Measurements from ENCODE around the gene RFX2.

The RFX2 gene

GRCh38 chr19:5960005-5961001 lies 150.0 kb downstream of the RFX2 start:
- peak; percentile 37; the same call in 2 of the 3 replicates for ATAC-seq
- TF ChIP-seq PPARA (CRISPR knock-in tag; IDR thresholded peaks at IDR 0.05; ENCODE audit: borderline replicate concordance), result no peak
- TF ChIP-seq ZNF565 (CRISPR knock-in tag; conservative IDR thresholded peaks at IDR 0.05; ENCODE audit: low read depth), result no peak
- no peak for TF ChIP-seq TOX (CRISPR knock-in tag; IDR thresholded peaks at IDR 0.05; ENCODE audit: borderline replicate concordance)

- no peak for TF ChIP-seq POU6F1 (CRISPR knock-in tag; IDR thresholded peaks at IDR 0.05; ENCODE audit: borderline replicate concordance, low read depth)
- TF ChIP-seq TSHZ2 (CRISPR knock-in tag; IDR thresholded peaks at IDR 0.05), result no peak
- TF ChIP-seq TCF4 (CRISPR knock-in tag; IDR thresholded peaks at IDR 0.05; ENCODE audit: borderline replicate concordance), result no peak
- no peak for TF ChIP-seq ZNF565 (CRISPR knock-in tag; conservative IDR thresholded peaks at IDR 0.05; ENCODE audit: low read depth)
- no peak for TF ChIP-seq PATZ1 (CRISPR knock-in tag; IDR thresholded peaks at IDR 0.05; ENCODE audit: borderline replicate concordance)
- TF ChIP-seq PPARA (CRISPR knock-in tag; IDR thresholded peaks at IDR 0.05; ENCODE audit: borderline replicate concordance), result no peak
- TF ChIP-seq ZNF8 (CRISPR knock-in tag; IDR thresholded peaks at IDR 0.05), result no peak
- TF ChIP-seq ARNTL (CRISPR knock-in tag; IDR thresholded peaks at IDR 0.05; ENCODE audit: borderline replicate concordance, low read depth), result no peak
- TF ChIP-seq BACH2 (CRISPR knock-in tag; IDR thresholded peaks at IDR 0.05; ENCODE audit: borderline replicate concordance), result no peak
- no peak for TF ChIP-seq RARB (CRISPR knock-in tag; IDR thresholded peaks at IDR 0.05)
- no peak for TF ChIP-seq ZFP30 (CRISPR knock-in tag; IDR thresholded peaks at IDR 0.05)
- TF ChIP-seq GLIS3 (CRISPR knock-in tag; IDR thresholded peaks at IDR 0.05), result no peak
- ATAC-seq, result no peak
These were observed 150.9 kb downstream of the RFX2 start for GRCh38 chr19:5959260-5960004.

- TF ChIP-seq SNAI2 (CRISPR knock-in tag; IDR thresholded peaks at IDR 0.05), result no peak
- no peak for ATAC-seq
These were observed 151.5 kb downstream of the RFX2 start for GRCh38 chr19:5958851-5959122.

GRCh38 chr19:5958074-5958850 lies 152.0 kb downstream of the RFX2 start:
- TF ChIP-seq ZNF8 (CRISPR knock-in tag; IDR thresholded peaks at IDR 0.05) (no peak), CSRNP3 (CRISPR knock-in tag; IDR thresholded peaks at IDR 0.05) (no peak), ZC3H10 (CRISPR knock-in tag; IDR thresholded peaks at IDR 0.05) (no peak), OSR1 (CRISPR knock-in tag; IDR thresholded peaks at IDR 0.05) (no peak), CSDC2 (CRISPR knock-in tag; IDR thresholded peaks at IDR 0.05) (no peak), ZFP3 (CRISPR knock-in tag; IDR thresholded peaks at IDR 0.05) (no peak), SNAI2 (CRISPR knock-in tag; IDR thresholded peaks at IDR 0.05) (no peak)
- ATAC-seq, result no peak
